ENCODE results near the gene DLEC1. TPM values are rescaled to one million over a fixed set of nuclear protein-coding genes. Genes with fewer than 3 reads are reported as not detected.

The DLEC1 gene
- total and polyA plus RNA-seq, 2 experiments from 2014 or later: 0.31 to 0.66 TPM

- Histone ChIP-seq H3K36me3 (ENCODE audit: insufficient read depth) (peaks cover 28% of the 10 kb centered on the region), H3K4me1 (ENCODE audit: insufficient read depth) (peaks cover 5% of the 10 kb centered on the region), H3K27ac (ENCODE audit: low read depth) (no peak overlapping the region), H4K20me1 (replicated peaks; ENCODE audit: insufficient read depth) (peaks cover 22% of the 10 kb centered on the region; the same call in 1 of the 2 replicates), H3F3A (replicated peaks; ENCODE audit: low read depth) (0 out of 2 replicates have a peak, but pooled peaks cover 3% of the 10 kb centered on the region), H3K4me2 (no peak overlapping the region), H3K4me3 (no peak overlapping the region), H3K9me2 (ENCODE audit: insufficient read depth) (no peaks in the 10 kb centered on the region), H2AFZ (no peak overlapping the region), H3K27me3 (ENCODE audit: insufficient read depth) (no peaks in the 10 kb centered on the region), H3K79me2 (replicated peaks; ENCODE audit: insufficient read depth) (peaks cover 7% of the 10 kb centered on the region)
- DNase-seq (ENCODE audit: low spot score) (no peak), ATAC-seq (no peak)
- H3K4me1 Mint-ChIP-seq: peaks cover 5% of the 10 kb centered on the region
- no peak overlapping the region for H3K4me3 Mint-ChIP-seq
- no peak for TF ChIP-seq REST (IDR thresholded peaks at IDR 0.05; ENCODE audit: unreplicated experiment)
- TF ChIP-seq NANOG (IDR thresholded peaks at IDR 0.05; ENCODE audit: borderline replicate concordance): no peak
- no peak for TF ChIP-seq EZH2phosphoT487 (IDR thresholded peaks at IDR 0.05; ENCODE audit: unreplicated experiment)
- TF ChIP-seq JUNB (IDR thresholded peaks at IDR 0.05; ENCODE audit: unreplicated experiment): no peak
- TF ChIP-seq, protein P1, sequence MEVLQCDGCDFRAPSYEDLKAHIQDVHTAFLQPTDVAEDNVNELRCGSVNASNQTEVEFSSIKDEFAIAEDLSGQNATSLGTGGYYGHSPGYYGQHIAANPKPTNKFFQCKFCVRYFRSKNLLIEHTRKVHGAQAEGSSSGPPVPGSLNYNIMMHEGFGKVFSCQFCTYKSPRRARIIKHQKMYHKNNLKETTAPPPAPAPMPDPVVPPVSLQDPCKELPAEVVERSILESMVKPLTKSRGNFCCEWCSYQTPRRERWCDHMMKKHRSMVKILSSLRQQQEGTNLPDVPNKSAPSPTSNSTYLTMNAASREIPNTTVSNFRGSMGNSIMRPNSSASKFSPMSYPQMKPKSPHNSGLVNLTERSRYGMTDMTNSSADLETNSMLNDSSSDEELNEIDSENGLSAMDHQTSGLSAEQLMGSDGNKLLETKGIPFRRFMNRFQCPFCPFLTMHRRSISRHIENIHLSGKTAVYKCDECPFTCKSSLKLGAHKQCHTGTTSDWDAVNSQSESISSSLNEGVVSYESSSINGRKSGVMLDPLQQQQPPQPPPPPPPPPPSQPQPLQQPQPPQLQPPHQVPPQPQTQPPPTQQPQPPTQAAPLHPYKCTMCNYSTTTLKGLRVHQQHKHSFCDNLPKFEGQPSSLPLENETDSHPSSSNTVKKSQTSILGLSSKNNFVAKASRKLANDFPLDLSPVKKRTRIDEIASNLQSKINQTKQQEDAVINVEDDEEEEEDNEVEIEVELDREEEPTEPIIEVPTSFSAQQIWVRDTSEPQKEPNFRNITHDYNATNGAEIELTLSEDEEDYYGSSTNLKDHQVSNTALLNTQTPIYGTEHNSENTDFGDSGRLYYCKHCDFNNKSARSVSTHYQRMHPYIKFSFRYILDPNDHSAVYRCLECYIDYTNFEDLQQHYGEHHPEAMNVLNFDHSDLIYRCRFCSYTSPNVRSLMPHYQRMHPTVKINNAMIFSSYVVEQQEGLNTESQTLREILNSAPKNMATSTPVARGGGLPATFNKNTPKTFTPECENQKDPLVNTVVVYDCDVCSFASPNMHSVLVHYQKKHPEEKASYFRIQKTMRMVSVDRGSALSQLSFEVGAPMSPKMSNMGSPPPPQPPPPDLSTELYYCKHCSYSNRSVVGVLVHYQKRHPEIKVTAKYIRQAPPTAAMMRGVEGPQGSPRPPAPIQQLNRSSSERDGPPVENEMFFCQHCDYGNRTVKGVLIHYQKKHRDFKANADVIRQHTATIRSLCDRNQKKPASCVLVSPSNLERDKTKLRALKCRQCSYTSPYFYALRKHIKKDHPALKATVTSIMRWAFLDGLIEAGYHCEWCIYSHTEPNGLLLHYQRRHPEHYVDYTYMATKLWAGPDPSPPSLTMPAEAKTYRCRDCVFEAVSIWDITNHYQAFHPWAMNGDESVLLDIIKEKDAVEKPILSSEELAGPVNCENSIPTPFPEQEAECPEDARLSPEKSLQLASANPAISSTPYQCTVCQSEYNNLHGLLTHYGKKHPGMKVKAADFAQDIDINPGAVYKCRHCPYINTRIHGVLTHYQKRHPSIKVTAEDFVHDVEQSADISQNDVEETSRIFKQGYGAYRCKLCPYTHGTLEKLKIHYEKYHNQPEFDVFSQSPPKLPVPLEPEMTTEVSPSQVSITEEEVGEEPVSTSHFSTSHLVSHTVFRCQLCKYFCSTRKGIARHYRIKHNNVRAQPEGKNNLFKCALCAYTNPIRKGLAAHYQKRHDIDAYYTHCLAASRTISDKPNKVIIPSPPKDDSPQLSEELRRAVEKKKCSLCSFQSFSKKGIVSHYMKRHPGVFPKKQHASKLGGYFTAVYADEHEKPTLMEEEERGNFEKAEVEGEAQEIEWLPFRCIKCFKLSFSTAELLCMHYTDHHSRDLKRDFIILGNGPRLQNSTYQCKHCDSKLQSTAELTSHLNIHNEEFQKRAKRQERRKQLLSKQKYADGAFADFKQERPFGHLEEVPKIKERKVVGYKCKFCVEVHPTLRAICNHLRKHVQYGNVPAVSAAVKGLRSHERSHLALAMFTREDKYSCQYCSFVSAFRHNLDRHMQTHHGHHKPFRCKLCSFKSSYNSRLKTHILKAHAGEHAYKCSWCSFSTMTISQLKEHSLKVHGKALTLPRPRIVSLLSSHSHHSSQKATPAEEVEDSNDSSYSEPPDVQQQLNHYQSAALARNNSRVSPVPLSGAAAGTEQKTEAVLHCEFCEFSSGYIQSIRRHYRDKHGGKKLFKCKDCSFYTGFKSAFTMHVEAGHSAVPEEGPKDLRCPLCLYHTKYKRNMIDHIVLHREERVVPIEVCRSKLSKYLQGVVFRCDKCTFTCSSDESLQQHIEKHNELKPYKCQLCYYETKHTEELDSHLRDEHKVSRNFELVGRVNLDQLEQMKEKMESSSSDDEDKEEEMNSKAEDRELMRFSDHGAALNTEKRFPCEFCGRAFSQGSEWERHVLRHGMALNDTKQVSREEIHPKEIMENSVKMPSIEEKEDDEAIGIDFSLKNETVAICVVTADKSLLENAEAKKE (CRISPR knock-in tag; IDR thresholded peaks at IDR 0.05): no peak
- no peak for TF ChIP-seq EZH2 (IDR thresholded peaks at IDR 0.05; ENCODE audit: low read depth, unreplicated experiment)
- no peak for TF ChIP-seq CREB1 (CRISPR knock-in tag; IDR thresholded peaks at IDR 0.05; ENCODE audit: low read depth)
- no peak for TF ChIP-seq ZNF331 (CRISPR knock-in tag; IDR thresholded peaks at IDR 0.05; ENCODE audit: low read depth)
- no peak for TF ChIP-seq POLR2AphosphoS5 (IDR thresholded peaks at IDR 0.05; ENCODE audit: low read depth)
- TF ChIP-seq, protein P2, sequence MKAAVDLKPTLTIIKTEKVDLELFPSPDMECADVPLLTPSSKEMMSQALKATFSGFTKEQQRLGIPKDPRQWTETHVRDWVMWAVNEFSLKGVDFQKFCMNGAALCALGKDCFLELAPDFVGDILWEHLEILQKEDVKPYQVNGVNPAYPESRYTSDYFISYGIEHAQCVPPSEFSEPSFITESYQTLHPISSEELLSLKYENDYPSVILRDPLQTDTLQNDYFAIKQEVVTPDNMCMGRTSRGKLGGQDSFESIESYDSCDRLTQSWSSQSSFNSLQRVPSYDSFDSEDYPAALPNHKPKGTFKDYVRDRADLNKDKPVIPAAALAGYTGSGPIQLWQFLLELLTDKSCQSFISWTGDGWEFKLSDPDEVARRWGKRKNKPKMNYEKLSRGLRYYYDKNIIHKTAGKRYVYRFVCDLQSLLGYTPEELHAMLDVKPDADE (IDR thresholded peaks at IDR 0.05): no peak
- no peak for TF ChIP-seq STAT1 (IDR thresholded peaks at IDR 0.05; ENCODE audit: unreplicated experiment)
- TF ChIP-seq ZNF114 (CRISPR knock-in tag; IDR thresholded peaks at IDR 0.05): no peak
- TF ChIP-seq, protein P3, sequence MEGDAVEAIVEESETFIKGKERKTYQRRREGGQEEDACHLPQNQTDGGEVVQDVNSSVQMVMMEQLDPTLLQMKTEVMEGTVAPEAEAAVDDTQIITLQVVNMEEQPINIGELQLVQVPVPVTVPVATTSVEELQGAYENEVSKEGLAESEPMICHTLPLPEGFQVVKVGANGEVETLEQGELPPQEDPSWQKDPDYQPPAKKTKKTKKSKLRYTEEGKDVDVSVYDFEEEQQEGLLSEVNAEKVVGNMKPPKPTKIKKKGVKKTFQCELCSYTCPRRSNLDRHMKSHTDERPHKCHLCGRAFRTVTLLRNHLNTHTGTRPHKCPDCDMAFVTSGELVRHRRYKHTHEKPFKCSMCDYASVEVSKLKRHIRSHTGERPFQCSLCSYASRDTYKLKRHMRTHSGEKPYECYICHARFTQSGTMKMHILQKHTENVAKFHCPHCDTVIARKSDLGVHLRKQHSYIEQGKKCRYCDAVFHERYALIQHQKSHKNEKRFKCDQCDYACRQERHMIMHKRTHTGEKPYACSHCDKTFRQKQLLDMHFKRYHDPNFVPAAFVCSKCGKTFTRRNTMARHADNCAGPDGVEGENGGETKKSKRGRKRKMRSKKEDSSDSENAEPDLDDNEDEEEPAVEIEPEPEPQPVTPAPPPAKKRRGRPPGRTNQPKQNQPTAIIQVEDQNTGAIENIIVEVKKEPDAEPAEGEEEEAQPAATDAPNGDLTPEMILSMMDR (conservative IDR thresholded peaks at IDR 0.05; ENCODE audit: low read depth in 2 of 2): no peak
- no peak overlapping the region for H3K27ac Mint-ChIP-seq
- H3K9me3 Mint-ChIP-seq: no peaks in the 10 kb centered on the region
- peaks cover 65% of the 10 kb centered on the region for H3K36me3 Mint-ChIP-seq (ENCODE audit: low read depth)
- H3K27me3 Mint-ChIP-seq (ENCODE audit: insufficient read depth, low read depth, poor library complexity): peaks cover 4% of the 10 kb centered on the region
These were observed 91.6 kb downstream of the DLEC1 start for GRCh38 chr3:38130631-38131065.

All from GM23338 (cell line).